Inflammatory macrophage treated with lipopolysaccharide for 4 hours (primary cell): ENCODE results near the gene ECT2L.

Experiments
- DNase-seq: peaks from one replicate; pipeline ENCODE4 v3.0.0-alpha.2; 2020

The ECT2L gene

DNA sequence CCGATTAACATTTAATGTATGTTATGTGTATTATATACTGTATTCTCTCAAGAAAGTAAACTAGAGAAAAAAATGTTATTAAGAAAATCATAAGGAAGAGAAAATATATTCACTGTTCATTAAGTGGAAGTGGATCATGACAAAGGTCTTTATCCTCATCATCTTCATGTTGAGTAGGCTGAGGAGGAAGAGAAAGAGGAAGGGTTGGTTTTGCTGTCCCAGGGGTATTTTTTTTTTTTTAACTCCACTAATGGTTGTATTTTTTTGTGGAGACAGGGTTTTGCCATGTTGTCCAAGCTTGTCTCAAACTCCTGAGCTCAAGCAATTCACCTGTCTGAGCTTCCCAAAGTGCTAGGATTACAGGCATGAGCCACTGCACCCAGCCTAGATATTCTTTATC lies 11.0 kb downstream of the ECT2L start:
- peak; percentile 44 for DNase-seq

DNA sequence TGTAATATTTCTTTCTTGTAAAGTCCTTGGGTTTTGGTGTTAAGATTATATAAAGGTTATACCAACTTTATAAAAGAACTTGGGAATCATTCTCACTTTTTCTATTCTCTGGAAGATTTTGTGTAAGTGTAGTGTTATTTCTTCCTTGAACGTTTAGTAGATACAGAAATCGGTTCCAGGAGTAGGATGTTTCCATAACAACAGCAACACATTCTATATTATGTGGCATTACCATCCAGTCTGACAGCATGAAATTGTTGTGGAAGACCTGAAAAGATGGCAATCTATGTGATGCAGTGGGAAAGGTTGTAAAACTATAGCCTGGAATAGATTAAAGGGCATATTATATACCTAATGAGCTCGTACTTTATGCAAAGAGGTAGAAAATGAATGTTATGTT lies 13.8 kb downstream of the ECT2L start:
- no peak for DNase-seq

DNA sequence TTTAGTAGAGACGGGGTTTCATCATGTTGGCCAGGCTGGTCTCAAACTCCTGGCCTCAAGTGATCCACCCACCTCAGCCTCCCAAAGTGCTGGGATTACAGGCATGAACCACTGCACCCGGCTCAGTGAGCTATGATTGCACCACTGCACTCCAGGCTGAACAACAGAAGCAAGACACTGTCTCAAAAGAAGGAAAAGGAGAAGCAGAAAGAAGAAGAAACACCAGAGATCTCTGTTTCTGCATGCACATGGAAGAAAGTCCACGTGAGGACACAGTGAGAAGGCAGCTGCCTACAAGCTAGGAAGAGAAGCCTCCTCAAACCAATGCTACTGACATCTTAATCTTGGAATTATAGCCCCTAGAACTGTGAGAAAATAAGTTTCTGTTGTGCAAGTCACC lies 16.0 kb downstream of the ECT2L start:
- DNase-seq: peak; percentile 66

DNA sequence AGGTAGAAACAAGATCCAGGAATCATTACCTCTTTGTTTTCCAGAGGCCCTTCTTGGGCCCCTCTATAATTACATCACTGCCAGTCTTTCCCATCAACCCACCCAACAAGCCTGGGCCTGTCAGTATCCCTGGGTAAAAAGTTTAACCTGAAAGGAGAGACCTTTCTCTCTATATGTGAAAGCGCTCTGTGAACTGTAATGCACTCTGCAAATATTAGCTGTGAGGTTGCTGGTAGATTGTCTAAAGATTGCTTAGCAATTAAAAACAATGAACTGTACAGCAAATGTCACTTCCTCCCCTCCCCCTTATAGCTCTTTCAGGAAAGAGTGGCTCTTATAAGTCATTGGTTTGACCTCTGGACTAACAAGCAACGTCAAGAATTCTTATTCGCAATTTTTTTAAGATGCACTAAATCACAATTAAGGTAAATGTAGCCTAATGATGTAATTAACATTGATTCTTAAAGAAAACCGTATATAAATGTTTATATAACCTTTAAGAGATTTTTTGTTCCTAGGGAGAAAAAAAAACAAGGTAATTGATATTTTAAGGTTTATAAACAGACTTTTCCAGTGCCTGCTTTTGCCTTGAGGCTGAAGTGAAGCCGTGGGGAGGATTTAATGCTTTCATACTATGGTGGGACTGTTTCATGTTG lies 18.4 kb downstream of the ECT2L start:
- no peak for DNase-seq

DNA sequence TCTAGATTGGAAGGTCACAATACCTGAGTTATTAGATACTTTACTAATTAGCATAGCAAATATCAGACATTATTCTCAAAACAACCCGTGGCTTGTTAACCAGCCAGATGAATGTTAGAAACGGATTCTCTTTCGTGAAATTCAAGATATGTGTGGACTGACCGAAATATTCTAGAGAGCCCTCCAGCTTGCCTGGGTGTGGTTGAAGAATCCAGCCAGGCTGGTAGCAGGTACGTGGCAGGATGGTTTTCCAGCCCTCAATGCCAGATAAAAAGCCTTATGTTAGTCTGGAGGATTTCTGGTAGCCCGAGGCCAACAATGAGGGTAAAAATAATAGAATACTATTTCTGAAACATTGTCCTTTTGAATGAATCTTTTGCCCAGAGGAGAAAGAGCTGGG lies 19.3 kb downstream of the ECT2L start:
- DNase-seq: no peak

DNA sequence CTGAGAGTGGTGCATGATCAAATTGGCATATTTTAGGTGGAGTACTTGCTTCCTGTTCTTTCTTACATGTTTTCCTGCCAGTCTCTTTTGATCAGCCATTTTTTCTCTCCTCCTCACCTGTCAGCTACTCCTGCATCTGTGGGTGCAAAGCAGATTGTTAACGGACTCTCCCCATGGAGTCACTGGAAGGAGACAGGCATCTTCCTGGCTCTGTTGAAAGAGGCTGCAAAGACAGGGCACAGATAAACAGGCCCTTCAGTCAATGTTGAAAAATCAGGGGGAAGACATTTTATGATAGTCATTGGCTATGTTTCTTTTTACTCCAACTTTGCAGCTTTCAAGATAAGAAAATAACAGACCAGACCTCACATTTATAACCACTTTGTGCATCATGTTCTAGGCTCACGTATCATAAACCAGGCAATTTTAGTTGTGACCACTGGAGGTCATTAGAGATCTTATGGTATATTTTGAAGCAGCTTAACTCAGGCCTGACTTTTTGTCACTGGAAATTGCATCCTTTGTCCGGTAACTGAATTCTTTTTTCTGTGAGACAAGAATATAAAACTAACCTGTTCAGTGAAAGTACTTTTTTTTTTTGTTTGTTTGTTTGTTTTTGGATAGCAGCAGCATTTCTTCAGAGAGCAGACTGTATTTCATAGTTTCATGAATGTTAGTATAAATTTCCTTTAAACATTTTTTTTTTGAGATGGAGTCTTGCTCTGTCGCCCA lies 20.1 kb downstream of the ECT2L start:
- DNase-seq: peak; percentile 72

DNA sequence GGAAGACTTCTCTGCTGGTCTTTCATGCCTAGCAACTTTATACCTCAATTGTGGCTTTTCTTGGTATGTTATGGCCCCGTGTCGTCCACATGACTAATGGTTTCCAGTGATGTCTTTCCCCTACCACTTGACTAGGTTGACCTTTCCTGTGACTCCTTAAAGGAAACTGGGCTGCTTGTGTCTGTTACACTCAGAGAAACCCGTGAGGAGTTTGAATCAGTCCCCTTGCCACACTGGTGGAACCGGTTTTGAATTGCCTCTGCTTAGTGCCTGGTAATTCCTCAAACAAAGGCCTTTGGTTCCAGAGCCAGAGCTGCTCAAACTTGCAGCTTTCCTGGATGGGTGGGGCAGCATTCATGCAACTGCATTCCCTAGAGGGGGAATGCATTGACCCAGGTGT lies 21.9 kb downstream of the ECT2L start:
- DNase-seq: peak; percentile 11

DNA sequence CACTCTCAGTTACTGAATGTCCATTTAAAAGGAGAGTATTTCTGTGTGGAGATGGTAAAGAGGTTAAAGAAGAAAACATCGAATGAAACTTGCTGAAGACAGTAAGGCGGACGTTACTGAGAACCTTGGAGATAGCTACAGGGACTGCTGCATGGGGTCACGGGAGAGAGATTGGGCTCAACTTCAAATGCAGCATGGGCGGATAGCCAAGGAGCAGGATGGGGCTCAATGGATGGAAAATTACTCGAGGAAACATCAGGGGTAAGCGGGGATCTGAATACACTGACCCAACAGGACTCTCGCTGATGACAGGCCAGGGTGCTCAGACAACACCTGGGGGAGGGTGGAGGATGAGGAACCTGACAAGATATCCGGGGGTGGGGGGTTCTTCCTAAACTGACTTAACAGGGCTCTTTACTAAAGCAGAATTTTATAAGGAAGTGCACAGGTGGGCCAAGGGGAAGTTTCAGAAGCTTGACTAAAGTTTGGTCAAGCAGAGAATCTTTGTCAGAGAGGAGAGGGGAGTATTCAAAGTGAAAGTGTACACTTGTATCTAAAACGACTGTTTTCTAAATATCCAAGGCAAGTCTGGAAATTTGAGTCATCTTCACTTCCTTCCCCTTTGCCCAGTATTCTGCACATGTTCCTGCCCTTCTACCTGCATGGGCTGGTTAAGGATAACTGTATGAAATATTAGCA lies 22.8 kb downstream of the ECT2L start:
- DNase-seq: peak; percentile 23

DNA sequence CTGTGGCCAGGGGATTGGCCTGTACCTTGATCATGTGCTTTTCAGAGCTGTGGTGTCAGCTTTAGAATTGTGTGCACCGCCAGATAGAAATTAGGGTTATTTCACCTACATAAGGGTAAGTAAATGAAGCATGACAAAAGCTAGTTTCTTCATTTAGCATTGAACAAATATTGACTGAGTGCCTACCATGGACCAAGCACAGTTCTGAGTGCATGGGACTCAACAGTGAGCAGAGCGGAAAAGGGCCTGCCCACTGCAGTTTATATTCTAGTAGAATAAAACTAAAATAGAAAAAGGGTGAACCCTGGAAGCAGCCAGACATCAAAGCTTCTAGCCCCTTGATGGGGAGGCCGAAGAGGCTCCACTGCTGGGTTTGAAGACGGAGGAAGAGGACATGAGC lies 25.6 kb downstream of the ECT2L start:
- DNase-seq: no peak

DNA sequence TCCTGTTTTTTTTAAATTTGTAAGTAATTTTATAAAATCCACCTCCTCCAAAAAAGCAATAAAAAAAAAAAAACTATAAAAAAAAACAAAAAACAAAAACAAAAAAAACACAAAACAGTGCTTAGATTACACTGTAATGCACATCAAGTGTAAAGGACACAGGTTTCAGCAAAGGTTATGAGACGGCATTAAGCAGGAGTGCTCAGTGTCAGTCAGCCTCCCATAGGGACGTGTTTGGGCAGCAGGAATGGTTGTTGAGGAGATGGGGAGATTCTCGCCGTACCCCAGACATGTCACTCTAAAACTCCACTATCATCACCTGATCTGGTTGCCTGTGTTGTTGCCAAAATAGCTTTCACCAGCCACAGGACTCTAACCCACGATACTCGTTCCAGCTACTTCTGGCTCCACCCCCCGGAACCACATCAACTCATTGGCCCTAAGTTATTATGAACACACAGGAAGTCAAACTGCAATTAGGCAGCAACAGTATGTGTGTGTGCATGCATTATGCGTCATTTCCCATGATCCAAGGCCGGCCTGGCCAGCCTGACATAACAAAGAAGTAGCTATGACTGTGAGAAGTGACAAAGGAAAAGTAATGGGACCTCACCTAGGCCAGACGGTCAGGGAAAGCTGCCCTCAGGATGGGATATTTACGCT lies 28.7 kb downstream of the ECT2L start:
- DNase-seq: no peak

DNA sequence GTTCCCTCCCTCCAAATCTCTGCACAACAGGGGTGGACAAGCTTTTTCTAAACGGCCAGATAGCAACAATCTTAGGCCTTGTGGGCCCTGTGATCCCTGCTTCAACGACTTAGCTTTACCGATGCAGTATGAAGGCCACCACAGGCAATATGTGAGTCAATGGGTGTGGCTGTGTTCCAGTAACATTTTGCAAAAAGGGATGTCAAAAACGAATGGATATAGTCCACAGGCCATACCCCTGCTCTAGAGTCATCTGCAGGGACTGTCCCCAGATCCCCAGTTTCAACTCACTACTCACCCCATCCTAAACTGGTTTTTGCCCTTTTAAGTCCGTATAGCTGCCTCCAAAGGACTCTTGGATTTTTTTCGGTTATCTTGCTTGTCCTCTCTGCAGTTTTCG lies 34.4 kb downstream of the ECT2L start:
- DNase-seq: no peak

DNA sequence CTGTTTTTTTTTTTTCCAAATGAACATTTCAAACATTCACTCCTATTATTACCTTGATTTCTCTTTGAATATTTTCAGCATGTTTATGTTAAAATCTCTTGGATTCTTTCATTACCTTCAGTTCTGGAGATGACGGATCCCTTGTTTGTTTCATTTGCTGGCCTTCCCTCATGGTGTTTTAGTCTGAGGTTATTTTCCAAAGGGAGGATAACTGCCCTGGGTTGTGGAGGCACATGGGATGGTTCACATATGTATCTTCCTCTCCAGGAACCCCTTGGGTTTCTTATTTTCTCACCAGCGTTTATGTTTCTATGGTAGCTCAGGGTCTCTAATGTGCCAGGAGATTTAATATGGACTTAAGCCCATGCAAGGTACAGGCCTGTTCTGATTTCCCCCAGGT lies 36.3 kb downstream of the ECT2L start:
- DNase-seq: no peak

DNA sequence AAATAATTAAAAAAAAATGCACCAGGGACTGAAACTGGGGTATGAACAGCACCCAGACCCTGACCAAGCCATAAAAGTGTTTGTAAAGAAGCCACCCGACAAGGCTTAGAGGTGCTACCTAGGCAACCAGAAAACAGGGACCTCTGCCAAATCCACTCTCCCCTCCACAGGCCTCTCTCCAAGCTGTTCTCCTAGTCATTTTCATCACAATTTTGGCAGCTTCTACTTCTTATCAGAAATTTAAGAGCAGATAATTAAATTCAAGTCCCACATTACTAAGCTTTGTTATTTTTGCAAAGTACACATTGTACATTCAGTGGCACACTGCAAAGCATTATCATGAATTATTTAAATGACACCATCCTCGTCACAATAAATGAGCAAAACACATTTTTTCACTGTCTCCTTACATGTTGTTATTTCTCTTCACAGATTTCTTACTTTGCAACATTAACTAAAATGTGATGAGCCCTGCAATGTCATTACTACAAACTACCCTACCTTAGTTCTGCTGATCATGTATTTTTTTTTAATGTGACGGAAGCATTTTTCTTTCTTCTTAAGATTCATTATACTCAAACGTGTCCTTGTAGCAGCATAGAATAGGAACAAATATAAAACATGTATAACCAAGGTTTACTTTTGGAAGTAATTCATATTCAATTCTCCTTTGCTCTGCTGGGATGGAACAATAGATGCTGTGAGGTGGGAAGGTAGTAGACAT lies 38.1 kb downstream of the ECT2L start:
- DNase-seq: no peak

DNA sequence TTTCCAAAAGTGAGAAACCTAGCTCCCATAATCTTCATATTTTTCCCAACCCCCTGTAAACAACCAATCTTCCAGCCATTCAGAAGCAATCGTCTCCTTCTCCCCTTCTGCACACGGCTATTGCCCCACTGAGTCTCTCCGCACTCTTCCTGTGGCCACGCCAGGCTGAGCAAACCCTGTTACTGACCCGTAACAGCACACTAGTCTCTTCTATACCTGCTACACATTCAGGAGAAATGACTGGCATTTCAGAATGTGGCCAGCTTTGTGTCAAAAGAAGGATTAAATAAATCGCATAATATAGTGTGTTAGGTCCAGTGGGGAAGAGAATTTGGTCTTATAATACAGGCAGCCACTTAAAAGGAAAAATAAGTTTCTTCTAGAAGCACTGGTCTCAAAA lies 41.4 kb downstream of the ECT2L start:
- DNase-seq: no peak

DNA sequence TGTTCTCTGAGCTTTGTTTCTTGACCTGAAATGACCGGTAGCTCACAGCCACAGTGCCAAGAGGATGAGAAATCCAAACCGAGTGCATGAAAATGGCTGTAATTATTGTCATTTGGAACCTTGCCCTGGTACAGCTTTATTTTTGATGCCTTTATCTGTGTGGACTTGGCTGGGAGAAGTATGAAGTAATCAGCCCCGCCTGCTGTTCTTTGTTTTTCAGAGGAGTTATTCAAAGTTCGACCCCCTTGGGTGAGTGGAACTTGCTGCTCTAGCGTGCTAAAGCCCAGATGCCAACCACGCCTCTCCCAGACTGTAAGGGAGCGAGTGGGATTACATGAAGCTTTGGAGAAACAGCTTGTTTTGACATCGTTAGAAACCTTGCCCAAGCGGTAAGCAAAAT lies 48.3 kb downstream of the ECT2L start:
- no peak for DNase-seq

DNA sequence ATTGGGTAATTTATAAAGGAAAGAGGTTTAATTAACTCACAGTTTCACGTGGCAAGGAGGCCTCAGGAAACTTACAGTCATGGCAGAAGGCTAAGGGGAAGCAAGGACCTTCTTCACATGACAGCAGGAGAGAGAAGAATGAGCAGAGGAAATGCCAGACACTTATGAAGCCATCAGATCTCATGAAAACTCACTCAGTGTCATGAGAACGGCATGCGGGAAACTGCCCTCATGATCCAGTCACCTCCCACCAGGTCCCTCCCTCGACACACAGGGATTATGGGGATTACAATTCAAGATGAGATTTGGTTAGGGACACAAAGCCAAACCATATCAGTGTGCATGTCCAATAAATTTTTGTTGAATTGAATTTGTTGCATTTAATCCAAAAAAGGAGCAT lies 52.0 kb downstream of the ECT2L start:
- DNase-seq: no peak

DNA sequence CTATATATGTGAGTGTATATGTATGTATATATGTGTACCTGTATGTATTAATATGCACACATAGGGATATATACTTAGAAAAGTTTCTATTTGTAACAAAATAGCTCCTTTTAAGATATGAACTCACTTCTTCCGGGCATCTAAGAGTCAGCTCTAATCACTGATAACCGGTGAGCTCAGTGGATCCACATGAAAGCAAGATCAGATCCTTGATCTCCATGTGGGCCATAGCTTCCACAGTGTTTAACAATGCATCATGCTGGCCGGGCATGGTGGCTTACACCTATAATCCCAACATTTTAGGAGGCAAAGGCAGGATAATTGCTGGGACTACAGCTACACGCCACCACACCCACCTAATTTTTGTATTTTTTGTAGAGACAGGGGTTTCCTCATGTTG lies 52.6 kb downstream of the ECT2L start:
- DNase-seq: no peak

DNA sequence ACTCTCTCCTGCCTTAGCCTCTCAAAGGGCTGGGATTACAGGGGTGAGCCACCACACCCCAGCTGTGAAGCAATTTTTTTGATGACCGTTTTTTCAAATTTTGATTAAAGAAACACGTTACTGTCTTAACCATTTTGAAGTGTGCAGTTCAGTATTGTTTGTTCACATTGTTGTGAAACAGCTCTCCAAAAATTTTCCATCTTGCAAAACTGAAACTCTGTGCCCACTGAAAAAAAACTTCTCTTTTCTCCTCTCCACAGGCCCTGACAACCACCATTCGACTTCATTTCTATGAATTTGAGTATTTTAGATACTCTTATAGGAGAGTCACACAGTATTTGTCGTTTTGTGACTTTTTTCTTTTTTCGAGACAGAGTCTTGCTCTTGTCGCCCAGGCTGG lies 53.9 kb downstream of the ECT2L start:
- peak; percentile 75 for DNase-seq

DNA sequence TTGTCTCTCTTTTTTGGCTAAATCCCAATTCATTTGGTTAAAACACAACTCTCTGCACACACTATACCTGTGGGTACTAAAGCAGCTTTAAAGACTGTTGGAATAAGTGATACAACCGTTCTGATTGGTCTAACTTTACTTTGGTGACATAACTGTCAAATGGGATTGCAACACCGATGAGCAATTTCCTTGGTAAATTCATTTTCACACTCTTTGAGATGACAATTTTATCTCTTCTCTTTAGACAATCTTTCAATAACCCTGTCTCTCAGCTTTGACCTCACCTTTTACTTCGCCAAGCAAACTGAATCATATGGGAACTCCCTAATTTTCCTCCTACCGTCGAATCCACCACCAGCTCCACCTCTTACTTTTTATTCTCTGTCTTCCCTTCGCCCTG lies 60.8 kb downstream of the ECT2L start:
- peak; percentile 52 for DNase-seq

DNA sequence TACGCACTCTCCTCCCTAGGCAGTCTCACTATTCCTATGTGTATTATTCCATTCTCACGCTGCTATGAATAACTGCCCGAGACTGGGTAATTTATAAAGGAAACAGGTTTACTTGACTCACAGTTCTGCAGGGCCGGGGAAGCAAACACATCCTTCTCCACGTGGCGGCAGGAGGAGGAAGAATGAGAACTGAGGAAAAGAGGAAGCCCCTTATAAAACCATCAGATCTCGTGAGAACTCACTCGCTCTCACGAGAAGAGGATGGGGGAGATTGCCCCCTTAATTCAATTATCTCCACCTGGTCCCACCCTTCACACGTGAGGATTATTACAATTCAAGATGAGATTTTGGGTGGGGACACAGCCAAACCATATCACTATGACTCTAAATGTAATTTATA lies 61.9 kb downstream of the ECT2L start:
- peak; percentile 6 for DNase-seq

DNA sequence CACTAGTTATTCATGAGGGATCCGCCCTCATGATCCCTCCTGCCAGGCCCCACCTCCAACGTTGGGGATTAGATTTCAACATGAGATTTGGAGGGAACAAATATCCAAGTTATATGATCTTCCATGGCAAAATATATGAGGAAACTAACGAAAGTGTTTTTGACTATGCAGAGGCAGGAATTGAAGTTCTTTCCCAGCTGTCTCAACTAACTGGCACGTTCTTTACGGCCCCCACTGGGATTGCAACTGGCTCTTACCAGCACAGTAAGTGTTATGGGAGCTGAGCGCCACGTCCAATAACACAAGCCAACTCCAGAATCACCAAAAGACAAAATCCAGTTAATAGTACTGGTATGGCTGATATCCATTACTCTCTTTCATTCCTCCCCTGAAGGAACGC lies 66.6 kb downstream of the ECT2L start:
- no peak for DNase-seq

DNA sequence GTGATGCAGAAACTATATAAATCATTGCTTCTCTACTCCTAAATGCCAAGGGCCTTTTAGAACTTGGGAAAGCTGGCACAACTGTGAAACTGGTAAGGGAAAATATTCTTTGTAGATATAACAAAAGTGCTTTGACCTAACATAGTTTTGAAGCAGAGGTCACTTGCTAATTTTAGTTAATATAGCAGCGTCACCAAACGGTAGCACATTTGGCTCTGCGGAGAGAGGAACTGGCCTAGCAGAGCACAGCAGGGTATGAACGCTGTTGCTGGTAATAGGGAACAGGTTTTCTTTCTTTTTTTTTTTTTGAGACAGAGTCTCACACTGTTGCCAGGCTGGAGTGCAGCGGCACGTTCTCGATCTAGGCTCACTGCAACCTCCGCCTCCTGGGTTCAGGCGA lies 67.4 kb downstream of the ECT2L start:
- no peak for DNase-seq

DNA sequence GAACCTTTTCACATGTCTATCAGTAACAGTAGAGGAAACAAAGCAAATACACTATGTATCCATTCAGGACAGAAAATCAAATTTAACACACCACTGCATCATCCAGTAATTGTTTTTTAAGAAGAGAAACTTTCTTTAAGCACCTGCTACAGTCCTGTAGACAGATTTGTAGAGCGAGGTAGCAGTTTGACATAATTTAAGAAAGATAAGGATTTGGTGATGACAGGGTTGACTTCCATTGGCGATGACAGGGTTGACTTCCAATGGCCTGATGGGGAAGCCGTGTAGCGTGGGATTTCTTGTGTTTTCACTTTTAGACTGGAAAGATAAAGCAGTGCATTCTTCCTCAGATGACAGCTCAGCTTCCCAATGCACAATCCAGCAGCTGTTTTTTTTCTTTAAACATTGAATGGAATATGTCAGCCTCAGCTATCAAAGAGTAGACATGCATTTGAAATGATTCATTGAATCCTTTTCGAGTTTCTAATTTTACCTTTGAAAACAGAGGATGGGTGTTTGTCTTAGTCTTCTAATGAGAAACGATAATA lies 68.5 kb downstream of the ECT2L start:
- no peak for DNase-seq
